ENCODE measurements around the gene CA7.

GRCh38 chr16:66845791-66846221 is 1.6 kb downstream of the CA7 start:
- TF ChIP-seq POLR2A (IDR thresholded peaks at IDR 0.05; ENCODE audit: low read length) (no peak), GATA1 (IDR thresholded peaks at IDR 0.05; ENCODE audit: low read depth, low read length) (no peak)

Measured in erythroblast (primary cell).